ENCODE measurements around the gene KRT84. TPM values are rescaled to one million over a fixed set of nuclear protein-coding genes. Genes with fewer than 3 reads are reported as not detected.

KRT84 gene
- total and polyA plus RNA-seq, 10 of the 15 experiments (the other 5 are each of a cell fraction or from before 2014, with no cell fraction given) = not detected

GRCh38 chr12:52344111-52344510 lies 41.3 kb downstream of the KRT84 start (continued):
- TF ChIP-seq PRDM15 (CRISPR knock-in tag; IDR thresholded peaks at IDR 0.05) (no peak), MTA3 (IDR thresholded peaks at IDR 0.05; ENCODE audit: borderline replicate concordance, low read length) (no peak), CEBPZ (IDR thresholded peaks at IDR 0.05; ENCODE audit: low read depth, low read length) (no peak), RELA (IDR thresholded peaks at IDR 0.05; ENCODE audit: borderline replicate concordance, partially characterized antibody) (no peak), SUZ12 (IDR thresholded peaks at IDR 0.05; ENCODE audit: unreplicated experiment) (no peak), MXI1 (IDR thresholded peaks at IDR 0.05; ENCODE audit: low read depth, low read length) (no peak), SMC3 (IDR thresholded peaks at IDR 0.05; ENCODE audit: borderline replicate concordance, low read length) (no peak), FOS (IDR thresholded peaks at IDR 0.05; ENCODE audit: borderline replicate concordance, extremely low read depth, insufficient read length) (no peak), CHD1 (IDR thresholded peaks at IDR 0.05; ENCODE audit: low read depth, low read length) (no peak)

Data from GM12878 (cell line).